SK-N-SH treated with all-trans-retinoic acid at 6 μM for 48 hours (cell line): ENCODE data around the gene NDUFB1.

Source experiments
- BACH2 ChIP-seq: fragments of 250-450 bp; sonication (Bioruptor Pico); IDR thresholded peaks from 2 replicates; pipeline ENCODE4 v1.9.0; 2021; ENCODE audit warnings: mild to moderate bottlenecking, borderline replicate concordance
- CSDC2 ChIP-seq: fragments of 250-450 bp; sonication (Bioruptor Pico); IDR thresholded peaks from 2 replicates; pipeline ENCODE4 v1.5.0; 2020; ENCODE audit warnings: mild to moderate bottlenecking, moderate library complexity
- OSR1 ChIP-seq: fragments of 250-450 bp; sonication (Bioruptor Pico); IDR thresholded peaks from 2 replicates; pipeline ENCODE4 v1.8.0; 2022; ENCODE audit warnings: moderate library complexity, mild to moderate bottlenecking, inconsistent platforms
- PPARA ChIP-seq: fragments of 250-450 bp; sonication (Bioruptor Pico); IDR thresholded peaks from 2 replicates; pipeline ENCODE4 v1.5.0; 2020; ENCODE audit warnings: mild to moderate bottlenecking, borderline replicate concordance
- RARB ChIP-seq: fragments of 250-450 bp; sonication (Bioruptor Pico); IDR thresholded peaks from 2 replicates; pipeline ENCODE4 v1.8.0; 2021; ENCODE audit warnings: mild to moderate bottlenecking, moderate library complexity
- TCF4 ChIP-seq: fragments of 250-450 bp; sonication (Bioruptor Pico); IDR thresholded peaks from 2 replicates; pipeline ENCODE4 v1.8.0; 2021; ENCODE audit warnings: mild to moderate bottlenecking, moderate library complexity, borderline replicate concordance
- ZFP3 ChIP-seq: fragments of 250-450 bp; sonication (Bioruptor Pico); IDR thresholded peaks from 2 replicates; pipeline ENCODE4 v1.5.0; 2020; ENCODE audit warnings: mild to moderate bottlenecking, moderate library complexity
- ZFP30 ChIP-seq: fragments of 450-650 bp; formaldehyde crosslinking; IDR thresholded peaks from 2 replicates; pipeline ENCODE4 v1.5.0; 2022; ENCODE audit warnings: mild to moderate bottlenecking, moderate library complexity
- TF ChIP-seq, protein P1 (sequence below): fragments of 250-450 bp; sonication (Bioruptor Pico); IDR thresholded peaks from 2 replicates; pipeline ENCODE4 v1.5.1; 2020; ENCODE audit warnings: low read depth, mild to moderate bottlenecking, moderate library complexity
- TF ChIP-seq, protein P2 (sequence below): fragments of 250-450 bp; sonication (Bioruptor Pico); IDR thresholded peaks from 2 replicates; pipeline ENCODE4 v1.5.0; 2020; ENCODE audit warnings: mild to moderate bottlenecking, moderate library complexity
- TF ChIP-seq, protein P3 (sequence below): fragments of 250-450 bp; sonication (Bioruptor Pico); IDR thresholded peaks from 2 replicates; pipeline ENCODE4 v1.5.1; 2021; ENCODE audit warnings: mild to moderate bottlenecking, moderate library complexity
- TF ChIP-seq, protein P4 (sequence below): fragments of 250-450 bp; sonication (Bioruptor Pico); IDR thresholded peaks from 2 replicates; pipeline ENCODE4 v1.8.0; 2020; ENCODE audit warnings: mild to moderate bottlenecking, moderate library complexity, borderline replicate concordance

DNA sequence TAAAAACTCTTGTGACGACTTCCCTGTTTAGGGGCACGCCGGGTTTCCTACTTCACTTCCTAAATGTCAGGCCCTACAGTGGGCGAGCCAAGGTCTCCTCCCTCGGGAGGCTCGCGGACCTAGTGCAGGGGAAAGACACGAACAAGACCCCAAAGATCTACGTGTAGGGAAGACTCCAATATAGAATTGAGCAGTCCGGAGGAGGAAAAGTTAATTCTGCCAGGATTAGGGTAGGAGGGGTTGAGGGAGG lies 15.7 kb downstream of the NDUFB1 start:
- TF ChIP-seq ZFP30 (CRISPR knock-in tag): no peak
- TF ChIP-seq, protein P1, sequence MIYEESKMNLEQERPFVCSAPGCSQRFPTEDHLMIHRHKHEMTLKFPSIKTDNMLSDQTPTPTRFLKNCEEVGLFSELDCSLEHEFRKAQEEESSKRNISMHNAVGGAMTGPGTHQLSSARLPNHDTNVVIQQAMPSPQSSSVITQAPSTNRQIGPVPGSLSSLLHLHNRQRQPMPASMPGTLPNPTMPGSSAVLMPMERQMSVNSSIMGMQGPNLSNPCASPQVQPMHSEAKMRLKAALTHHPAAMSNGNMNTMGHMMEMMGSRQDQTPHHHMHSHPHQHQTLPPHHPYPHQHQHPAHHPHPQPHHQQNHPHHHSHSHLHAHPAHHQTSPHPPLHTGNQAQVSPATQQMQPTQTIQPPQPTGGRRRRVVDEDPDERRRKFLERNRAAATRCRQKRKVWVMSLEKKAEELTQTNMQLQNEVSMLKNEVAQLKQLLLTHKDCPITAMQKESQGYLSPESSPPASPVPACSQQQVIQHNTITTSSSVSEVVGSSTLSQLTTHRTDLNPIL (CRISPR knock-in tag): no peak
- TF ChIP-seq CSDC2 (CRISPR knock-in tag): no peak
- TF ChIP-seq OSR1 (CRISPR knock-in tag): no peak
- TF ChIP-seq BACH2 (CRISPR knock-in tag): no peak
- no peak for TF ChIP-seq TCF4 (CRISPR knock-in tag)
- no peak for TF ChIP-seq RARB
- TF ChIP-seq, protein P2, sequence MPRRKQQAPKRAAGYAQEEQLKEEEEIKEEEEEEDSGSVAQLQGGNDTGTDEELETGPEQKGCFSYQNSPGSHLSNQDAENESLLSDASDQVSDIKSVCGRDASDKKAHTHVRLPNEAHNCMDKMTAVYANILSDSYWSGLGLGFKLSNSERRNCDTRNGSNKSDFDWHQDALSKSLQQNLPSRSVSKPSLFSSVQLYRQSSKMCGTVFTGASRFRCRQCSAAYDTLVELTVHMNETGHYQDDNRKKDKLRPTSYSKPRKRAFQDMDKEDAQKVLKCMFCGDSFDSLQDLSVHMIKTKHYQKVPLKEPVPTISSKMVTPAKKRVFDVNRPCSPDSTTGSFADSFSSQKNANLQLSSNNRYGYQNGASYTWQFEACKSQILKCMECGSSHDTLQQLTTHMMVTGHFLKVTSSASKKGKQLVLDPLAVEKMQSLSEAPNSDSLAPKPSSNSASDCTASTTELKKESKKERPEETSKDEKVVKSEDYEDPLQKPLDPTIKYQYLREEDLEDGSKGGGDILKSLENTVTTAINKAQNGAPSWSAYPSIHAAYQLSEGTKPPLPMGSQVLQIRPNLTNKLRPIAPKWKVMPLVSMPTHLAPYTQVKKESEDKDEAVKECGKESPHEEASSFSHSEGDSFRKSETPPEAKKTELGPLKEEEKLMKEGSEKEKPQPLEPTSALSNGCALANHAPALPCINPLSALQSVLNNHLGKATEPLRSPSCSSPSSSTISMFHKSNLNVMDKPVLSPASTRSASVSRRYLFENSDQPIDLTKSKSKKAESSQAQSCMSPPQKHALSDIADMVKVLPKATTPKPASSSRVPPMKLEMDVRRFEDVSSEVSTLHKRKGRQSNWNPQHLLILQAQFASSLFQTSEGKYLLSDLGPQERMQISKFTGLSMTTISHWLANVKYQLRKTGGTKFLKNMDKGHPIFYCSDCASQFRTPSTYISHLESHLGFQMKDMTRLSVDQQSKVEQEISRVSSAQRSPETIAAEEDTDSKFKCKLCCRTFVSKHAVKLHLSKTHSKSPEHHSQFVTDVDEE (CRISPR knock-in tag): no peak
- TF ChIP-seq ZFP3 (CRISPR knock-in tag): no peak
- TF ChIP-seq PPARA (CRISPR knock-in tag): no peak
- TF ChIP-seq, protein P3, sequence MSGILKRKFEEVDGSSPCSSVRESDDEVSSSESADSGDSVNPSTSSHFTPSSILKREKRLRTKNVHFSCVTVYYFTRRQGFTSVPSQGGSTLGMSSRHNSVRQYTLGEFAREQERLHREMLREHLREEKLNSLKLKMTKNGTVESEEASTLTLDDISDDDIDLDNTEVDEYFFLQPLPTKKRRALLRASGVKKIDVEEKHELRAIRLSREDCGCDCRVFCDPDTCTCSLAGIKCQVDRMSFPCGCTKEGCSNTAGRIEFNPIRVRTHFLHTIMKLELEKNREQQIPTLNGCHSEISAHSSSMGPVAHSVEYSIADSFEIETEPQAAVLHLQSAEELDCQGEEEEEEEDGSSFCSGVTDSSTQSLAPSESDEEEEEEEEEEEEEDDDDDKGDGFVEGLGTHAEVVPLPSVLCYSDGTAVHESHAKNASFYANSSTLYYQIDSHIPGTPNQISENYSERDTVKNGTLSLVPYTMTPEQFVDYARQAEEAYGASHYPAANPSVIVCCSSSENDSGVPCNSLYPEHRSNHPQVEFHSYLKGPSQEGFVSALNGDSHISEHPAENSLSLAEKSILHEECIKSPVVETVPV (CRISPR knock-in tag): no peak
- TF ChIP-seq, protein P4, sequence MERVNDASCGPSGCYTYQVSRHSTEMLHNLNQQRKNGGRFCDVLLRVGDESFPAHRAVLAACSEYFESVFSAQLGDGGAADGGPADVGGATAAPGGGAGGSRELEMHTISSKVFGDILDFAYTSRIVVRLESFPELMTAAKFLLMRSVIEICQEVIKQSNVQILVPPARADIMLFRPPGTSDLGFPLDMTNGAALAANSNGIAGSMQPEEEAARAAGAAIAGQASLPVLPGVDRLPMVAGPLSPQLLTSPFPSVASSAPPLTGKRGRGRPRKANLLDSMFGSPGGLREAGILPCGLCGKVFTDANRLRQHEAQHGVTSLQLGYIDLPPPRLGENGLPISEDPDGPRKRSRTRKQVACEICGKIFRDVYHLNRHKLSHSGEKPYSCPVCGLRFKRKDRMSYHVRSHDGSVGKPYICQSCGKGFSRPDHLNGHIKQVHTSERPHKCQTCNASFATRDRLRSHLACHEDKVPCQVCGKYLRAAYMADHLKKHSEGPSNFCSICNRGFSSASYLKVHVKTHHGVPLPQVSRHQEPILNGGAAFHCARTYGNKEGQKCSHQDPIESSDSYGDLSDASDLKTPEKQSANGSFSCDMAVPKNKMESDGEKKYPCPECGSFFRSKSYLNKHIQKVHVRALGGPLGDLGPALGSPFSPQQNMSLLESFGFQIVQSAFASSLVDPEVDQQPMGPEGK (CRISPR knock-in tag): no peak
